Breast epithelium (tissue), 4 donors: ENCODE results near the gene CTAG1A. TPM values are rescaled to one million over a fixed set of nuclear protein-coding genes. Genes with fewer than 3 reads are reported as not detected.
A peak's percentile ranks its signal among the peaks of the same experiment; 100 is the strongest.

ENCODE experiments used
- DNase-seq, 2 donors: peaks; one replicate each; pipeline ENCODE4 v3.0.0-alpha.2; 2019; ENCODE audit warnings: low spot score in 2 of 2
- H3K27ac ChIP-seq, 2 donors: fragments of 200-600 bp; sonication (generic) in 1 of 2; one replicate each; pipeline ENCODE4 v1.5.1; 2016 to 2019; ENCODE audit warnings: mild to moderate bottlenecking in 1 of 2
- H3K27me3 ChIP-seq, 2 donors: fragments of 200-600 bp; sonication (generic) in 1 of 2; one replicate each; pipeline versions ENCODE4 v1.5.1 to v1.6.0; 2017 to 2019; ENCODE audit warnings: control low read depth in 1 of 2, mild to moderate bottlenecking in 1 of 2
- H3K36me3 ChIP-seq: fragments of 200-600 bp; one replicate; pipeline ENCODE4 v1.5.1; 2019
- H3K4me1 ChIP-seq, 2 donors: fragments of 200-600 bp; sonication (generic); one replicate each; pipeline ENCODE4 v1.5.1; 2016 to 2019; ENCODE audit warnings: control low read depth in 1 of 2
- H3K4me3 ChIP-seq, 3 donors: fragments of 200-600 bp; sonication (generic); 1 replicate in 2 of 3; 2 replicates in 1 of 3; pipeline ENCODE4 v1.5.1; 2016 to 2019; ENCODE audit warnings: mild to moderate bottlenecking in 3 of 3, moderate library complexity in 2 of 3
- H3K9me3 ChIP-seq, 2 donors: fragments of 200-600 bp; sonication (generic) in 1 of 2; one replicate each; pipeline ENCODE4 v1.5.1; 2016 to 2019; ENCODE audit warnings: control low read depth in 1 of 2
- CTCF ChIP-seq, 3 donors: fragments of 450-650 bp; IDR thresholded peaks; one replicate each; pipeline ENCODE4 v1.5.1; 2016 to 2017; ENCODE audit warnings: antibody characterized with exemption in 3 of 3, mild to moderate bottlenecking in 3 of 3, moderate library complexity in 3 of 3
- POLR2A ChIP-seq: fragments of 450-650 bp; IDR thresholded peaks from one replicate; pipeline ENCODE4 v1.6.1; 2016; ENCODE audit warnings: antibody characterized with exemption, mild to moderate bottlenecking, moderate library complexity
- POLR2AphosphoS5 ChIP-seq, 3 donors: sonication (generic); formaldehyde crosslinking; IDR thresholded peaks; one replicate each; pipeline ENCODE4 v1.6.1; 2017; ENCODE audit warnings: antibody characterized with exemption in 3 of 3
- intact Hi-C: fragments of 100-400 bp; cut with DNase I; formaldehyde crosslinking; loops from one replicate; pipeline ENCODE4 v1.15.1; 2023; ENCODE audit warnings: low total_unique reads
- total RNA-seq, 3 donors: library from RNA; depleted of rRNA; stranded (reverse); fragments of >200 nt; gene quantifications; one replicate each; pipeline ENCODE4 v1.1.0, GENCODE V29; 2016

Gene CTAG1A
- total RNA-seq, 3 donors from 2014 or later, result 2.3 TPM; not detected in 2

GRCh38 chrX:154541896-154542722 is 42.8 kb upstream of the CTAG1A start:
- Histone ChIP-seq H3K4me3 (peak overlapping the region in 2 of 3 donors; percentile 4 to 29), H3K9me3 (no peaks in the 10 kb centered on the region), H3K4me1 (no peaks in the 10 kb centered on the region), H3K27ac (peak overlapping the region; percentile 89 to 94), H3K36me3 (no peaks in the 10 kb centered on the region), H3K27me3 (peaks cover 0 to 40% of the 10 kb centered on the region in 2 donors)
- TF ChIP-seq CTCF (IDR thresholded peaks at IDR 0.05), result no peak
- peak in 1 of 3 donors; percentile 17 for TF ChIP-seq POLR2AphosphoS5 (IDR thresholded peaks at IDR 0.05)
- TF ChIP-seq POLR2A, result no peak
- peak; percentile 52 to 62 for DNase-seq
- intact Hi-C loops, result no loop called here

GRCh38 chrX:154542723-154543424 is 42.1 kb upstream of the CTAG1A start:
- peak overlapping the region in 2 of 3 donors; percentile 4 to 29 for H3K4me3 ChIP-seq
- no peak for TF ChIP-seq POLR2A
- no peak for TF ChIP-seq CTCF (IDR thresholded peaks at IDR 0.05)
- TF ChIP-seq POLR2AphosphoS5 (IDR thresholded peaks at IDR 0.05), result no peak
- no peak for DNase-seq
- intact Hi-C loops, result no loop called here
- peaks cover 0 to 40% of the 10 kb centered on the region in 2 donors for H3K27me3 ChIP-seq
- no peaks in the 10 kb centered on the region for H3K9me3 ChIP-seq
- peak overlapping the region; percentile 89 to 94 for H3K27ac ChIP-seq
- no peaks in the 10 kb centered on the region for H3K4me1 ChIP-seq
- no peaks in the 10 kb centered on the region for H3K36me3 ChIP-seq

GRCh38 chrX:154545673-154546274 is 39.2 kb upstream of the CTAG1A start:
- Histone ChIP-seq H3K4me1 (no peaks in the 10 kb centered on the region), H3K9me3 (no peaks in the 10 kb centered on the region), H3K36me3 (no peaks in the 10 kb centered on the region), H3K27me3 (peaks cover 0 to 33% of the 10 kb centered on the region in 2 donors), H3K27ac (no peak overlapping the region), H3K4me3 (peak overlapping the region; percentile 57 to 72 (median 65))
- DNase-seq, result no peak
- no peak for TF ChIP-seq POLR2AphosphoS5 (IDR thresholded peaks at IDR 0.05)
- TF ChIP-seq CTCF (IDR thresholded peaks at IDR 0.05), result no peak
- TF ChIP-seq POLR2A, result no peak
- intact Hi-C loops, result no loop called here

- H3K27me3 ChIP-seq, result peaks cover 0 to 28% of the 10 kb centered on the region in 2 donors
- no peak for TF ChIP-seq POLR2A
- TF ChIP-seq CTCF (IDR thresholded peaks at IDR 0.05), result peak in 2 of 3 donors; percentile 8 to 10
- DNase-seq, result peak in 1 of 2 donors; percentile 70
- H3K4me1 ChIP-seq, result no peaks in the 10 kb centered on the region
- no peaks in the 10 kb centered on the region for H3K9me3 ChIP-seq
- intact Hi-C loops, result no loop called here
- H3K4me3 ChIP-seq, result peak within 1 kb of the TSS; percentile 57 to 72 (median 65)
- H3K27ac ChIP-seq, result peak within 1 kb of the TSS; percentile 85 to 87
- no peaks in the 10 kb centered on the region for H3K36me3 ChIP-seq
These were observed 38.3 kb upstream of the CTAG1A start, which contains the start of gene G6PD for GRCh38 chrX:154546354-154547244. Gene G6PD (minus strand): TSS chrX:154546846. CDS start chrX:154546155, 691 bp downstream.
